Ramos (cell line): Measurements from ENCODE around the gene GTF3C6.
"Not testable (repeated sequence)": the region's sequence is repeated elsewhere in the genome, so short reads cannot be mapped to it uniquely, and the experiment has no call there.

ENCODE experiments used
- in situ Hi-C: fragments of 300-500 bp; cut with MboI; formaldehyde crosslinking; loops from one replicate; pipeline ENCODE4 v1.14.3; 2022; ENCODE audit warnings: low sequenced_read_pairs; ENCODE audit not compliant: unreplicated experiment

GTF3C6 gene

GRCh38 chr6:110958329-110959192 is at the start of gene GTF3C6:
TSS of gene GTF3C6 (plus strand) at chr6:110958706. CDS start at chr6:110958770, 64 bp downstream.
- in situ Hi-C loops = no loop called here

GRCh38 chr6:110930781-110931180 is 27.7 kb upstream of the GTF3C6 start:
- in situ Hi-C loops = no loop called here

GRCh38 chr6:110933912-110934311 is 24.6 kb upstream of the GTF3C6 start:
- in situ Hi-C loops = no loop called here

GRCh38 chr6:110934381-110934898 is 24.1 kb upstream of the GTF3C6 start:
- in situ Hi-C loops = no loop called here

- in situ Hi-C loops = no loop called here
Observed at GRCh38 chr6:110935171-110935570, 23.3 kb upstream of the GTF3C6 start.

GRCh38 chr6:110938171-110938570 is 20.3 kb upstream of the GTF3C6 start:
- in situ Hi-C loops = no loop called here

GRCh38 chr6:110939429-110940200 is 18.9 kb upstream of the GTF3C6 start:
- in situ Hi-C loops = no loop called here

- in situ Hi-C loops = loop anchor here (5.0 kb wide), 1 partner anchor 412 kb away; no protein-coding TSS in a partner anchor
Observed at GRCh38 chr6:110944681-110945151, 13.8 kb upstream of the GTF3C6 start.

GRCh38 chr6:110946498-110946897 is 12.0 kb upstream of the GTF3C6 start:
- in situ Hi-C loops = loop anchor here (5.0 kb wide), 1 partner anchor 414 kb away; no protein-coding TSS in a partner anchor

GRCh38 chr6:110949679-110950285 is 8.7 kb upstream of the GTF3C6 start:
- in situ Hi-C loops = loop anchor here (5.0 kb wide), 2 partner anchors 267 to 417 kb away; no protein-coding TSS in a partner anchor

- in situ Hi-C loops = loop anchor here (5.0 kb wide), 1 partner anchor 268 kb away; no protein-coding TSS in a partner anchor
Observed at GRCh38 chr6:110950440-110950839, 8.1 kb upstream of the GTF3C6 start.

GRCh38 chr6:110951008-110951407 is 7.5 kb upstream of the GTF3C6 start:
- in situ Hi-C loops = loop anchor here (5.0 kb wide), 1 partner anchor 269 kb away; no protein-coding TSS in a partner anchor

- in situ Hi-C loops = loop anchor here (5.0 kb wide), 1 partner anchor 270 kb away; no protein-coding TSS in a partner anchor
Observed at GRCh38 chr6:110951986-110952794, 6.3 kb upstream of the GTF3C6 start.

- in situ Hi-C loops = loop anchor here (5.0 kb wide), 1 partner anchor 271 kb away; no protein-coding TSS in a partner anchor
Observed at GRCh38 chr6:110953633-110954303, 4.7 kb upstream of the GTF3C6 start.

GRCh38 chr6:110960014-110960390 is 1.5 kb downstream of the GTF3C6 start:
- in situ Hi-C loops = no loop called here

- in situ Hi-C loops = not testable (repeated sequence)
Observed at GRCh38 chr6:110962636-110963035, 4.1 kb downstream of the GTF3C6 start.

GRCh38 chr6:110965629-110966229 is 7.2 kb downstream of the GTF3C6 start:
- in situ Hi-C loops = no loop called here

- in situ Hi-C loops = not testable (repeated sequence)
Observed at GRCh38 chr6:110968661-110969060, 10.2 kb downstream of the GTF3C6 start.
